Measurements from ENCODE around the gene UNC13D. TPM values are rescaled to one million over a fixed set of nuclear protein-coding genes. Genes with fewer than 3 reads are reported as not detected.

UNC13D gene
- total and polyA plus RNA-seq, 2 of the 4 experiments (the other 2 are of a cell fraction), result under 0.01 to 0.31 TPM

- Histone ChIP-seq H2AK5ac (ENCODE audit: low read depth, low read length) (no peak overlapping the region), H2BK120ac (ENCODE audit: low read depth, low read length) (no peak overlapping the region), H3K4me1 (ENCODE audit: control insufficient read depth, insufficient read depth, low read length) (peaks cover 3% of the 10 kb centered on the region), H2AFZ (replicated peaks; ENCODE audit: low read length, poor library complexity) (peak overlapping the region; percentile 40), H4K5ac (ENCODE audit: low read depth, low read length) (no peak overlapping the region), H2AK9ac (replicated peaks; ENCODE audit: low read depth, low read length, poor library complexity) (no peak overlapping the region), H4K91ac (ENCODE audit: insufficient read depth, low read depth, low read length) (no peak overlapping the region), H3K4ac (ENCODE audit: low read depth, low read length) (no peak overlapping the region), H2BK20ac (ENCODE audit: low read depth, low read length) (no peak overlapping the region), H3K9me3 (ENCODE audit: control insufficient read depth, insufficient read depth, low read length) (no peaks in the 10 kb centered on the region), H3K27me3 (ENCODE audit: control insufficient read depth, insufficient read depth, low read length) (no peaks in the 10 kb centered on the region; the same call in 1 of the 2 replicates), H3K9me1 (ENCODE audit: insufficient read depth, low read length) (peaks cover 3% of the 10 kb centered on the region; the same call in 1 of the 2 replicates), H3K23ac (ENCODE audit: low read depth, low read length) (no peak overlapping the region), H3K56ac (ENCODE audit: extremely low read depth, insufficient read depth, low read length) (no peak overlapping the region), H3K4me2 (ENCODE audit: low read depth, low read length) (no peak overlapping the region; the same call in 1 of the 2 replicates), H3K79me1 (ENCODE audit: low read depth in 1 of 2, low read length in 2 of 2) (no peaks in the 10 kb centered on the region), H3K9ac (ENCODE audit: low read depth, low read length) (no peak overlapping the region), H4K20me1 (ENCODE audit: insufficient read depth, low read length) (no peaks in the 10 kb centered on the region), H3K18ac (ENCODE audit: low read depth, low read length) (no peak overlapping the region), H2BK5ac (ENCODE audit: low read depth, low read length, poor library complexity, severe bottlenecking) (no peak overlapping the region), H3K4me3 (ENCODE audit: insufficient read depth, low read depth, low read length) (no peak overlapping the region), H3K27ac (ENCODE audit: insufficient read depth, low read length) (no peak overlapping the region), H3K36me3 (ENCODE audit: control insufficient read depth, insufficient read depth, low read length) (no peaks in the 10 kb centered on the region), H3K14ac (replicated peaks; ENCODE audit: low read depth, low read length) (no peak overlapping the region), H2BK15ac (ENCODE audit: low read depth, low read length) (no peak overlapping the region), H4K8ac (ENCODE audit: low read depth in 2 of 2, low read length in 2 of 2) (no peak overlapping the region)
- ATAC-seq (ENCODE audit: low read depth) (peak; percentile 63; the same call in 1 of the 2 replicates), DNase-seq (no peak)
- 27% methylated on average over 13 of the region's 24 CpGs; no CpG with 5 or more reads in 1 of the 2 experiments for WGBS, 2 experiments (ENCODE audit: extremely low coverage in 2 of 2, insufficient read length in 1 of 2)
- in situ Hi-C loops (cut with MboI; ENCODE audit: low sequenced_read_pairs) (no loop called here), dilution Hi-C loops (cut with HindIII; ENCODE audit: low sequenced_read_pairs, unreplicated experiment) (no loop called here), intact Hi-C loops (cut with micrococcal nuclease) (no loop called here)
- CTCF ChIA-PET, result no interaction called here
- POLR2A ChIA-PET (ENCODE audit: unreplicated experiment), result interaction anchor here (1.6 kb wide), 1 partner anchor 55 kb away, joined by 5 read pairs; a partner anchor contains a TSS
- no TSS peak for BruUV-seq (replicated peaks)
- TF ChIP-seq RAD21 (IDR thresholded peaks at IDR 0.05; ENCODE audit: low read length), result no peak
- TF ChIP-seq, protein P1, sequence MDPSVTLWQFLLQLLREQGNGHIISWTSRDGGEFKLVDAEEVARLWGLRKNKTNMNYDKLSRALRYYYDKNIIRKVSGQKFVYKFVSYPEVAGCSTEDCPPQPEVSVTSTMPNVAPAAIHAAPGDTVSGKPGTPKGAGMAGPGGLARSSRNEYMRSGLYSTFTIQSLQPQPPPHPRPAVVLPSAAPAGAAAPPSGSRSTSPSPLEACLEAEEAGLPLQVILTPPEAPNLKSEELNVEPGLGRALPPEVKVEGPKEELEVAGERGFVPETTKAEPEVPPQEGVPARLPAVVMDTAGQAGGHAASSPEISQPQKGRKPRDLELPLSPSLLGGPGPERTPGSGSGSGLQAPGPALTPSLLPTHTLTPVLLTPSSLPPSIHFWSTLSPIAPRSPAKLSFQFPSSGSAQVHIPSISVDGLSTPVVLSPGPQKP (IDR thresholded peaks at IDR 0.05; ENCODE audit: borderline replicate concordance, low read depth, low read length), result no peak
- no peak for TF ChIP-seq MAFK (IDR thresholded peaks at IDR 0.05; ENCODE audit: low read depth, low read length)
- no peak for TF ChIP-seq RCOR1 (IDR thresholded peaks at IDR 0.05; ENCODE audit: insufficient replicate concordance, low read length)
- TF ChIP-seq MXI1 (IDR thresholded peaks at IDR 0.05; ENCODE audit: borderline replicate concordance, low read depth, low read length), result no peak
- no peak for TF ChIP-seq CEBPB (IDR thresholded peaks at IDR 0.05; ENCODE audit: low read depth, low read length)
- TF ChIP-seq SMC3 (IDR thresholded peaks at IDR 0.05; ENCODE audit: low read depth, low read length), result no peak
- no peak for TF ChIP-seq FOS (IDR thresholded peaks at IDR 0.05; ENCODE audit: low read depth, low read length)
- TF ChIP-seq, protein P2, sequence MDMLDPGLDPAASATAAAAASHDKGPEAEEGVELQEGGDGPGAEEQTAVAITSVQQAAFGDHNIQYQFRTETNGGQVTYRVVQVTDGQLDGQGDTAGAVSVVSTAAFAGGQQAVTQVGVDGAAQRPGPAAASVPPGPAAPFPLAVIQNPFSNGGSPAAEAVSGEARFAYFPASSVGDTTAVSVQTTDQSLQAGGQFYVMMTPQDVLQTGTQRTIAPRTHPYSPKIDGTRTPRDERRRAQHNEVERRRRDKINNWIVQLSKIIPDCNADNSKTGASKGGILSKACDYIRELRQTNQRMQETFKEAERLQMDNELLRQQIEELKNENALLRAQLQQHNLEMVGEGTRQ (IDR thresholded peaks at IDR 0.05; ENCODE audit: low read depth, low read length), result no peak
- TF ChIP-seq BHLHE40 (IDR thresholded peaks at IDR 0.05; ENCODE audit: low read depth, low read length), result no peak
- no peak for TF ChIP-seq CHD1 (IDR thresholded peaks at IDR 0.05; ENCODE audit: low read depth, low read length)
- TF ChIP-seq MAZ (IDR thresholded peaks at IDR 0.05; ENCODE audit: borderline replicate concordance, low read depth, low read length), result no peak
- TF ChIP-seq NFE2L2 (IDR thresholded peaks at IDR 0.05; ENCODE audit: low read depth, low read length), result no peak
- no peak for TF ChIP-seq POLR2A (IDR thresholded peaks at IDR 0.05; ENCODE audit: low read depth, low read length)
- no peak for TF ChIP-seq RFX5 (IDR thresholded peaks at IDR 0.05; ENCODE audit: low read depth, low read length)
Observed at GRCh38 chr17:75834928-75835653, 9.1 kb downstream of the UNC13D start.

Measured in IMR-90 (cell line).